ENCODE data around the gene GDPD5.

Gene GDPD5

DNA sequence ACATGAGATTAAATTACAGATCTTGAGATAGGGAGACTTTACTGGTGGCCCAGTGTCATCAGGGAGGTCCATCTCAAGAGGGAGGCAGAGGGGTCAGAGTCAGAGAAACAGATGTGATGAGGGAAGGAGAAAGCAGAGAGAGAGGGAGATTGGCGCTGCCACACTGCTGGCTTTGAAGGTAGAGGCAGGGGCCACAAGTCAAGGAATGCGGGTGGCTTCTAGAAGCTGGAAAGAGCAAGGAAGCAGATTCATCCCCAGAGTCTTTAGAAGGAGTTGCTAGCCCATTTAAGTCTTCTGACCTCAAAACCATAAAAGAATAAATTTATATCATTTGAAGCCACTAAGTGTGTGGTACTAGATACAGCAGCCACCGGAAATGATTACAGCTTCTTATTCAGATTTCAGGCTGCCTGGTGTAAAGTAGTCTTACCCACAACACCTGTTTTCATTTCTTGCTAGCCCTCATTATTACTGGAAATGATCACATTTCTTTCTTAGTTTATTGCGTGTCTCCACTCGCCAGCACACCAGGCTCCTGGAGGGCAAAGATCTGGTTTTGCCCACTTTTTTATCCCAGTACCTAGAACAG, 23.7 kb upstream of the GDPD5 start:
- TF ChIP-seq, protein P1, sequence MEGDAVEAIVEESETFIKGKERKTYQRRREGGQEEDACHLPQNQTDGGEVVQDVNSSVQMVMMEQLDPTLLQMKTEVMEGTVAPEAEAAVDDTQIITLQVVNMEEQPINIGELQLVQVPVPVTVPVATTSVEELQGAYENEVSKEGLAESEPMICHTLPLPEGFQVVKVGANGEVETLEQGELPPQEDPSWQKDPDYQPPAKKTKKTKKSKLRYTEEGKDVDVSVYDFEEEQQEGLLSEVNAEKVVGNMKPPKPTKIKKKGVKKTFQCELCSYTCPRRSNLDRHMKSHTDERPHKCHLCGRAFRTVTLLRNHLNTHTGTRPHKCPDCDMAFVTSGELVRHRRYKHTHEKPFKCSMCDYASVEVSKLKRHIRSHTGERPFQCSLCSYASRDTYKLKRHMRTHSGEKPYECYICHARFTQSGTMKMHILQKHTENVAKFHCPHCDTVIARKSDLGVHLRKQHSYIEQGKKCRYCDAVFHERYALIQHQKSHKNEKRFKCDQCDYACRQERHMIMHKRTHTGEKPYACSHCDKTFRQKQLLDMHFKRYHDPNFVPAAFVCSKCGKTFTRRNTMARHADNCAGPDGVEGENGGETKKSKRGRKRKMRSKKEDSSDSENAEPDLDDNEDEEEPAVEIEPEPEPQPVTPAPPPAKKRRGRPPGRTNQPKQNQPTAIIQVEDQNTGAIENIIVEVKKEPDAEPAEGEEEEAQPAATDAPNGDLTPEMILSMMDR (IDR thresholded peaks at IDR 0.05; ENCODE audit: low read length, missing control alignments): no peak
- no peak for DNase-seq (ENCODE audit: low read depth)
- no peak overlapping the region for H3K4me3 ChIP-seq (replicated peaks; ENCODE audit: low read depth, low read length)

DNA sequence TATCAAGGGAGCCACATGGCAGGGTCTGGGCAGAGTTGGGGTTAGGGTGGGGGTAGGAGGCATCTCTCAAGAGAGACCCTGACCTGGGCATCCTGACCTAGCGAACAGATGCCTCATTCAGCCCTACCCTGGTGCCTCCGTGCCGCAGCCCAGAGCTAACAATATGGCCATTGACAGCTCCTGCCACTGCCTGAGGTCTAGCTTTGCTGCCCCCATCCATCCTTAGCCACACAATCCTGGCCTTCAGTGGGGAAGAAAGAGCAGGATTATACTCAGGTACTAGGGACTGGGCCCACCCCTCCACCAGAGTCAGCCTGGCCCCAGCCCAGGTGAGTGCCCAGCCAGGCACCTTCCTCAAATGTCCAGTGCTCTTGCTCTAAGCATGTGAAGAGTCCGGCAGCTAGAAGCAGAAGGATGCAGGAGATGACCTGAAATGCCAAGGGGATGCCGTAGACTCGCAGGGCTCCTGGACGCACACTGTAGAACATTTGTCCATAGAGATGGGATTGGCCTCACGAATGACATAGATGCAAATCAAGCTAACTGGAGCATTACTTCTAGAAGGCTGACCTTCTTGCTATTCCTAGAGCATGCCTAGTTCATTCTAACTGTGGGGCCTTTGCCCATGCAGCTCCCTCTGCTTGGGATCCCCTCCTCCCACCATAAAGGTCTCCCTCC, 23.0 kb upstream of the GDPD5 start:
- DNase-seq (ENCODE audit: low read depth): no peak
- H3K4me3 ChIP-seq (replicated peaks; ENCODE audit: low read depth, low read length): no peak overlapping the region
- TF ChIP-seq, protein P1 (IDR thresholded peaks at IDR 0.05; ENCODE audit: low read length, missing control alignments): no peak

DNA sequence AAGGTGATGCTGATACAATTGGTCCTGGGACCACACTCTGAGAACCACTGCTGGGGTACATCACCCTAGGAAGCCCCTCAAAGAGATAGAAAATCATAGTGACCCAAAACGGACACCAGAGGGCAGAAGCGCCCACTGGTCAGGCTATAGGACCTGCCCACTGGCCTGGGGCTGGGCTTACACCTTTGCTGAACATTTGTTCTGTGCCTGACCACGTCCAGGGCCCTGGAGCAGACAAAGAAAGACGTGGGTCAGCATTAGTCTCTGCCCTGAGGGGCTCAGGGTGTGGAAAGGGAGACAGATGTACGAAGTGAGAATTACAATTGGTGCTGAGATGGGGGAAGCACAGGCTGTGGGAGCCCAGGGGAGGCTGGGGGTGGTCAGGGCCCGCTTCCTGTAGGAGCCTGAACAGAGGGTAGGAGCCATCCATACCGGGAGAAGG, 21.9 kb upstream of the GDPD5 start:
- peak; percentile 77 for DNase-seq (ENCODE audit: low read depth)
- TF ChIP-seq, protein P1 (IDR thresholded peaks at IDR 0.05; ENCODE audit: low read length, missing control alignments): peak; percentile 90
- H3K4me3 ChIP-seq (replicated peaks; ENCODE audit: low read depth, low read length): no peak overlapping the region

DNA sequence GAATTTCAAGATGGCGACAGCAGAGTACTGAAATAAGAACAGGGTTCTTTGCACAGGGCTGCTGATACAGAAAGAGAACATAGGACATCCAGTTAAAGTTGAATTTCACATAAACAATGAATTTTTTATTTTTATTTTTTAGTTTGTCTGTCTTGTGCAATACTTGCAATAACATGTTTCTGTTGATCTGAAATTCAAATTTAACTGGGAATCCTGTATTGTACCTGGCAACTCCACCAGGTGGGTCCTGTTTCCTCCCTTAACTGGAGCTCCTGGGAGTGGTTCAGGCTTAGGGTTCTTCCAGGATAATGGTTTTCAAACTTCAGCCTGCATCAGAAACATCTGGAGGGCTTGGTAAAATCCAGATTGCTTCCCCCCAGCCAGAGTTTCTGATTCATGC, 21.4 kb upstream of the GDPD5 start:
- TF ChIP-seq, protein P1 (IDR thresholded peaks at IDR 0.05; ENCODE audit: low read length, missing control alignments): no peak
- no peak for DNase-seq (ENCODE audit: low read depth)

DNA sequence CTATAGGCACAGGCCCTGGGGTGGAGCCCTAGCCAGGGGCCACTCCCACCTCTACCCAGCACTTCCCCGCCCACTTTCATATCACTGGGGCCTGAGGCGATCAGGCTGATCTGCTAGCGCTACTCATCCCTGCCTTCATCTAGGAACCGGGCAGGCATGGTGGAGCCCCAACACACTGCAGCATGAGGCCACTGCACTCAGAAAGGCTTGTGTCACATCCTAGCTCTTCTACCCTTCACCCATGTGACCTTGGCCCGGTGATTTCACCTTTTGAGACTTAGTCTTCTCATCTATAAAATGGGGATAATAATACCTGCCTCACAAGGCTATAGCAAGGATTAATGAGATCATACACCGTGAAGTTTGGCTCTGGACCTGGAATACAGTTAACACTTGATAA, 18.1 kb upstream of the GDPD5 start:
- TF ChIP-seq, protein P1 (IDR thresholded peaks at IDR 0.05; ENCODE audit: low read length, missing control alignments): no peak
- no peak overlapping the region for H3K4me3 ChIP-seq (replicated peaks; ENCODE audit: low read depth, low read length)
- DNase-seq (ENCODE audit: low read depth): no peak

More for the DNA sequence above, 21.4 kb upstream of the GDPD5 start:
- no peak overlapping the region for H3K4me3 ChIP-seq (replicated peaks; ENCODE audit: low read depth, low read length)

DNA sequence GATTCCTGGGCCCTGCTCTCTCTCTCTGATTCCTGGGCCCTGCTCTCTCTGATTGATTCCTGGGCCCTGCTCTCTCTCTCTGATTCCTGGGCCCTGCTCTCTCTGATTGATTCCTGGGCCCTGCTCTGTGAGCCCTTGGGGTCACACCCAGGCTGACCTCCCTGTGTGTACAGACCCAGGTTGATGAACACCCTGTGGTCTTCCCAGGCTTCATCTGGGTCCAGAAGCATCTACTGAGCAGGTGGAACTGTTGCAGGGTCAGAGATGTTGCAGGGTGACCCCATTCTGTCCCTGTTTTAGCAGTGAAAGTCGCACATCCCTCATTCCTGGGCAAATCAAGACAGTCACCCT, 16.3 kb upstream of the GDPD5 start:
- no peak overlapping the region for H3K4me3 ChIP-seq (replicated peaks; ENCODE audit: low read depth, low read length)
- DNase-seq (ENCODE audit: low read depth): no peak
- TF ChIP-seq, protein P1 (IDR thresholded peaks at IDR 0.05; ENCODE audit: low read length, missing control alignments): no peak
